ENCODE results near the gene MIR17HG. TPM values are rescaled to one million over a fixed set of nuclear protein-coding genes. Genes with fewer than 3 reads are reported as not detected.
"Not testable (repeated sequence)": the region's sequence is repeated elsewhere in the genome, so short reads cannot be mapped to it uniquely, and the experiment has no call there.

The MIR17HG gene
- total and polyA plus RNA-seq, 11 donors, result 0.22 to 2.4 (median 1.1) TPM

DNA sequence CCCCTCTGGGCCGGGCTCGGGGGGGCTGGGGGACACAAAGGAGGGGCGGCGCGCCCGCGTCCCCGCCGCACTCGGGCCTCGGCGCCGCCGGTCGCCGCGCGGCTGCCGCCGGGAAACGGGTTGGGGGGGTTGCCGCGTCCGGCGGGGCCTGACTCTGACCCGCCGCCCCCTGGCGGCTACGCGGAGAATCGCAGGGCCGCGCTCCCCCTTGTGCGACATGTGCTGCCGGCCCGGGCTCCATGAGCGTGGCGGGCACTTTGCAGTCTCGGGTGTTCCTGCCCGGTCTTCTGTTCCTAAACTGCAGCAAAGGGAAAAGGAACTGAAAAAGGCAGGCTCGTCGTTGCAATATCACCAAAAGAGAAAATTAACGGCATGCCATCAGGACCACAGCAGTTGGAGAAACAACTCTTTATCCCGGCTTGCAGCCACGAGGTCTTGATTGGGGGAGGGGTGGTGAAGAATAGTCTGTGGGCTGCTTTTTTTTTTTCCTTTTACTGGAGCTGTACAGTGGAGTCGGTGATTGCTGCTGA lies 1.5 kb downstream of the MIR17HG start:
- peaks cover 0 to 36% (median 27%) of the 10 kb centered on the region in 12 donors for H3K4me1 ChIP-seq
- peak overlapping the region; percentile 10 to 100 (median 82) for H3K4me3 ChIP-seq
- DNase-seq (peak; percentile 91 to 96 (median 94)), ATAC-seq (peak; percentile 81 to 91 (median 88))
- no peaks in the 10 kb centered on the region for H3K27me3 ChIP-seq
- H3K27ac ChIP-seq, result peak overlapping the region; percentile 85 to 97 (median 94)
- H3K36me3 ChIP-seq, result peaks cover 0 to 45% (median 23%) of the 10 kb centered on the region in 9 donors
- TF ChIP-seq POLR2A (IDR thresholded peaks at IDR 0.05), result no peak
- TF ChIP-seq, protein P1, sequence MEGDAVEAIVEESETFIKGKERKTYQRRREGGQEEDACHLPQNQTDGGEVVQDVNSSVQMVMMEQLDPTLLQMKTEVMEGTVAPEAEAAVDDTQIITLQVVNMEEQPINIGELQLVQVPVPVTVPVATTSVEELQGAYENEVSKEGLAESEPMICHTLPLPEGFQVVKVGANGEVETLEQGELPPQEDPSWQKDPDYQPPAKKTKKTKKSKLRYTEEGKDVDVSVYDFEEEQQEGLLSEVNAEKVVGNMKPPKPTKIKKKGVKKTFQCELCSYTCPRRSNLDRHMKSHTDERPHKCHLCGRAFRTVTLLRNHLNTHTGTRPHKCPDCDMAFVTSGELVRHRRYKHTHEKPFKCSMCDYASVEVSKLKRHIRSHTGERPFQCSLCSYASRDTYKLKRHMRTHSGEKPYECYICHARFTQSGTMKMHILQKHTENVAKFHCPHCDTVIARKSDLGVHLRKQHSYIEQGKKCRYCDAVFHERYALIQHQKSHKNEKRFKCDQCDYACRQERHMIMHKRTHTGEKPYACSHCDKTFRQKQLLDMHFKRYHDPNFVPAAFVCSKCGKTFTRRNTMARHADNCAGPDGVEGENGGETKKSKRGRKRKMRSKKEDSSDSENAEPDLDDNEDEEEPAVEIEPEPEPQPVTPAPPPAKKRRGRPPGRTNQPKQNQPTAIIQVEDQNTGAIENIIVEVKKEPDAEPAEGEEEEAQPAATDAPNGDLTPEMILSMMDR (IDR thresholded peaks at IDR 0.05), result peak; percentile 82 to 99 (median 95)
- 0 to 1% (median 1%) methylated on average over 20 to 46 of the region's 46 CpGs for WGBS, 4 donors
- no peaks in the 10 kb centered on the region for H3K9me3 ChIP-seq
- intact Hi-C loops (cut with DNase I), result loop anchor here in 1 of 10 donors (5.0 kb wide), 1 partner anchor 37 kb away; no protein-coding TSS in a partner anchor

DNA sequence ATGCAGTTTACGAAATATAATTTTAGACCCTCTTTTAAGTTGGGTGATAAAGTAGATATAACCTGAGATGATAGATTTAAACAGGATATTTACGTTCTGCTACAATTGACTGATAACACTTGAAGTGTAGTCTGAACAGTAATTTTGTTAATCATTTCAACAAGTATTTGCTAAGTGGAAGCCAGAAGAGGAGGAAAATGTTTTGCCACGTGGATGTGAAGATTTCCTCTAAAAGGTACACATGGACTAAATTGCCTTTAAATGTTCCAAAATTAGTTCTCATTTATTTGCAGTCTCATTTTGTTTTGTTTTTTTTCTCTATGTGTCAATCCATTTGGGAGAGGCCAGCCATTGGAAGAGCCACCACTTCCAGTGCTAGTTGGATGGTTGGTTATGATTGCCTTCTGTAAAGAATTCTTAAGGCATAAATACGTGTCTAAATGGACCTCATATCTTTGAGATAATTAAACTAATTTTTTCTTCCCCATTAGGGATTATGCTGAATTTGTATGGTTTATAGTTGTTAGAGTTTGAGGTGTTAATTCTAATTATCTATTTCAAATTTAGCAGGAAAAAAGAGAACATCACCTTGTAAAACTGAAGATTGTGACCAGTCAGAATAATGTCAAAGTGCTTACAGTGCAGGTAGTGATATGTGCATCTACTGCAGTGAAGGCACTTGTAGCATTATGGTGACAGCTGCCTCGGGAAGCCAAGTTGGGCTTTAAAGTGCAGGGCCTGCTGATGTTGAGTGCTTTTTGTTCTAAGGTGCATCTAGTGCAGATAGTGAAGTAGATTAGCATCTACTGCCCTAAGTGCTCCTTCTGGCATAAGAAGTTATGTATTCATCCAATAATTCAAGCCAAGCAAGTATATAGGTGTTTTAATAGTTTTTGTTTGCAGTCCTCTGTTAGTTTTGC lies 2.8 kb downstream of the MIR17HG start:
- DNase-seq (no peak), ATAC-seq (no peak)
- Histone ChIP-seq H3K27ac (no peak overlapping the region), H3K36me3 (peaks cover 0 to 56% (median 35%) of the 10 kb centered on the region in 9 donors), H3K9me3 (no peaks in the 10 kb centered on the region), H3K27me3 (no peaks in the 10 kb centered on the region), H3K4me1 (peaks cover 0 to 37% (median 28%) of the 10 kb centered on the region in 12 donors), H3K4me3 (peak overlapping the region in 1 of 12 donors; percentile 95)
- intact Hi-C loops (cut with DNase I), result loop anchor here in 1 of 10 donors (5.0 kb wide), 1 partner anchor 38 kb away; no protein-coding TSS in a partner anchor
- WGBS, 4 donors, result 52 to 69% (median 66%) methylated on average over 5 of the region's 5 CpGs
- TF ChIP-seq, protein P1 (IDR thresholded peaks at IDR 0.05), result no peak

DNA sequence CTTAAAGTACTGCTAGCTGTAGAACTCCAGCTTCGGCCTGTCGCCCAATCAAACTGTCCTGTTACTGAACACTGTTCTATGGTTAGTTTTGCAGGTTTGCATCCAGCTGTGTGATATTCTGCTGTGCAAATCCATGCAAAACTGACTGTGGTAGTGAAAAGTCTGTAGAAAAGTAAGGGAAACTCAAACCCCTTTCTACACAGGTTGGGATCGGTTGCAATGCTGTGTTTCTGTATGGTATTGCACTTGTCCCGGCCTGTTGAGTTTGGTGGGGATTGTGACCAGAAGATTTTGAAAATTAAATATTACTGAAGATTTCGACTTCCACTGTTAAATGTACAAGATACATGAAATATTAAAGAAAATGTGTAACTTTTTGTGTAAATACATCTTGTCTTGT lies 3.6 kb downstream of the MIR17HG start:
- H3K4me1 ChIP-seq, result peaks cover 0 to 37% (median 28%) of the 10 kb centered on the region in 12 donors
- 81 to 94% (median 87%) methylated on average over 5 of the region's 5 CpGs for WGBS, 4 donors
- no peak for TF ChIP-seq POLR2A (IDR thresholded peaks at IDR 0.05)
- TF ChIP-seq, protein P1 (IDR thresholded peaks at IDR 0.05), result no peak
- no peaks in the 10 kb centered on the region for H3K27me3 ChIP-seq
- intact Hi-C loops (cut with DNase I), result no loop called here
- no peaks in the 10 kb centered on the region for H3K9me3 ChIP-seq
- ATAC-seq (no peak), DNase-seq (no peak)
- H3K4me3 ChIP-seq, result no peak overlapping the region
- peaks cover 0 to 65% (median 44%) of the 10 kb centered on the region in 9 donors for H3K36me3 ChIP-seq
- H3K27ac ChIP-seq, result no peak overlapping the region

- H3K9me3 ChIP-seq, result no peaks in the 10 kb centered on the region
- H3K36me3 ChIP-seq, result peaks cover 0 to 74% (median 53%) of the 10 kb centered on the region in 9 donors
- DNase-seq (no peak), ATAC-seq (no peak)
- WGBS, 4 donors, result 83 to 90% (median 87%) methylated on average over 2 of the region's 2 CpGs
- H3K27me3 ChIP-seq, result no peaks in the 10 kb centered on the region
- H3K4me1 ChIP-seq, result peaks cover 0 to 32% (median 22%) of the 10 kb centered on the region in 12 donors
- no peak overlapping the region for H3K27ac ChIP-seq
- intact Hi-C loops (cut with DNase I), result no loop called here
- H3K4me3 ChIP-seq, result no peak overlapping the region
- TF ChIP-seq, protein P1 (IDR thresholded peaks at IDR 0.05), result no peak
Observed at GRCh38 chr13:91351980-91352379, 4.5 kb downstream of the MIR17HG start.

- H3K4me3 ChIP-seq; ATAC-seq; intact Hi-C loops (cut with DNase I); H3K9me3 ChIP-seq; H3K27ac ChIP-seq; H3K27me3 ChIP-seq; DNase-seq: not testable (repeated sequence)
- Histone ChIP-seq H3K36me3 (peaks cover 0 to 76% (median 54%) of the 10 kb centered on the region in 9 donors), H3K4me1 (peaks cover 0 to 32% (median 20%) of the 10 kb centered on the region in 12 donors)
- 85 to 91% (median 86%) methylated on average over 7 of the region's 7 CpGs for WGBS, 4 donors
Observed at GRCh38 chr13:91352891-91353290, 5.4 kb downstream of the MIR17HG start.
